Stimulated activated CD8-positive, alpha-beta memory T cell treated with anti-CD3 and anti-CD28 coated beads, Interleukin-7, amount 100 ng/mL, for 1 hour (primary cell): ENCODE results near the gene VPS33B.
"Not testable (repeated sequence)": the region's sequence is repeated elsewhere in the genome, so short reads cannot be mapped to it uniquely, and the experiment has no call there.

Experiments
- DNase-seq, 2 donors: peaks; one replicate each; pipeline ENCODE4 v3.0.0-alpha.2; 2020; ENCODE audit warnings: low read depth in 2 of 2

The VPS33B gene

DNA sequence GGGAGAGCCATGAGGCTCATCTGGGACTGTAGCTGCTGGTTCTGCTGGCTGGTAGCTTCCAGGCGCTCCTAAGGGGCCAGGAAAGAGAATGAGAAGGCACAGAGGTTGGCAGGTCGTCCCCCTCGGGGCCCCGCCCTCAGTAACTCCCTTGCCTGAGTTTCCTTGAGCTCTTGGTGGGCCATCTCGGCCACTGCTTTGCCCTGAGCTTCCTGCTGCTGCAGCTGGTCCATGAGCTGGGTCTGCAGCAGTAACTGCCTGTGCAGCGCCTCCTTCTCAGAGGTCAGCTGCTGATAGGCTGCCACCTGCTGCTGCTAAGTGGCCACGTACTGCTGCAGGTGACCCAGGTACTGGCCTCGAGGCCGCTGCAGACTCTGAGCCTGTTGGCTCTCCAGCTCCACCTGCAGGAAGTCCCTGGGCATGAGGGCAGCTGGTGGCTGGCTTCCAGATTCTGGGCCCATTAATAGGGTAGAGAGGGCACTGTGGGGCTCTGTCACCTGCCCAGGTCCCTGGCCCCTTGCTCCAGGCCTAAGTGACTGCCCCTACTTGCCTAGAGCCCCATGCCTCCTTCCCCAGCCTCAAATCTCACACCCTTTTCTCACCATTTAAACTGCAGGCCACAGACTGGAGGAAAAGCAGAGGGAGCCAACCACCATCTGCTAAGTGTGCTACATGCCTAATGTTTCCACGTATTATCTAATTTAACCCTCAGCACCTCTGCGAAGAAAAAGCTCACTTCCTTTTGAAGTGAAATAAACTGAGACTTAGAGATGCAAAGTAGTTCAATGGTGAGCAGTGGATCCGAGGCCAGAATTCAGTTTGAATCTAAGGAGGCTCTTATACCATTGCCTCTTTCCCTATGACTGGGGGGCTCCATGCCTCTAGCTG lies 10.8 kb upstream of the VPS33B start:
- peak in 1 of 2 donors; percentile 25 for DNase-seq

DNA sequence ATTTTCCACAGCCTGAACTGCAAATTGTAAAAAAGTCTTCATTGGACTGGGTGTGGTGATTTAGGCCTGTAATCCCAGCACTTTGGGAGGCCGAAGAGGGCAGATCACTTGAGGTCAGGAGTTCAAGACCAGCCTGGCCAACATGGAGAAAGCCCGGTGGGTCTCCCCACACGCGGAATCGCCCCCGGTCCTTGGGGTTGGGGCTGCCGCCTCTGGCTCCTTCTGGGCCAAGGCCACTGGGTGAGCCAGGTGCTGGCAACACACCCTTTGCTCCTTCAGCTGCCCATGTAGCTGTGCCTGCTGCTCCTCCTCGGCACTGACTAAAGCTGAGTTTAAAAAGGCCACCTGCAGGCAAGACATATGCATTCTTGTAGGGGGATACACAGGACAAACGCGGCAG lies 9.4 kb upstream of the VPS33B start:
- no peak for DNase-seq

DNA sequence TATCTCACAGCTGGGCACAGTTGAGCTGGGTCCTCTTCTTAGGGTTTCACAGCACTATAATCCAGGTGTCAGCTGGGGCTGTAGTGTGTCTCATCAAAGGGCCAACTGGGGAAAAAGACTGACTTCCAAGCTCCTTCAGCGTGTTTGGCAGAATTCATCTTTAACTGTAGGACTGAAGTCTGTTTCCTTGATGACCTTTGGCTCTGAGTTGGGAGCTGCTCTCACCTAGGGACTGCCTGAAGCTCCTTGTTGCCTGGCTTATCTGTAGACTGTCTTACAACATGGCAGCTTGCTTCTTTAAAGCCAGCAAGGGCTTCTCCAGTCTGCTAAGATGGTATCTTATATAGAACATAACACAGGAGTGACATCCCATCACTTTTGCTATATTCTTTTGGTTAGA lies 5.3 kb upstream of the VPS33B start:
- no peak for DNase-seq

DNA sequence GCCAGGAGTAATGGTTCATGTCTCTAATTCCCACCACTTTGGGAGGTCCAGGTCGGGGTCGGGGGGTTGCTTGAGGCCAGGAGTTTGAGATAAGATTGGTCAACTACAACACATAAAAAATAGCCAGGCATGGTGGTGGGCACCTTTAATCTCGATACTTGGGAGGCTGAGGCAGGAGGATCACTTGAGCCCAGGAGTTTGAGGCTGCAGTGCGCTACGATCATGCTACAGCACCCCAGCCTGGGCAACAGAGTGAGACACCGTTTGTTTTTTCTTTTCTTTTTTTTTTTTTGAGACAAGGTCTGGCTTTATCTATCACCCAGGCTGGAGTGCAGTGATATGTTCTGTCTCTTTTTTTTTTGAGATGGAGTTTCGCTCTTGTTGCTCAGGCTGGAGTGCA lies 1.3 kb upstream of the VPS33B start:
- DNase-seq: no peak

DNA sequence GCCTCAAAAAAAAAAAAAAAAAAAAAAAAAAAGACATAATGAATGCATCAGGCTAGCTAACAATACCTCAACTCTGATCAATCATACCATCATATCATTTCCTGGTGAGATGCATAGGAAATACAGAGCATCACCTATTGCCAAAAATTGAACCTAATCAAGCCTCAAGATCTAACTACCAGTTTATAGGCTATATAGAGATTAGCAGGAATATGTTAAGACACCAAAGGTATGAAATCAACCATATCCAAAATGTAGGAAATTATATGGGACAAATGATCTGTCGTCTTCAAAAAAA lies 387 bp upstream of the VPS33B start:
- DNase-seq: no peak

DNA sequence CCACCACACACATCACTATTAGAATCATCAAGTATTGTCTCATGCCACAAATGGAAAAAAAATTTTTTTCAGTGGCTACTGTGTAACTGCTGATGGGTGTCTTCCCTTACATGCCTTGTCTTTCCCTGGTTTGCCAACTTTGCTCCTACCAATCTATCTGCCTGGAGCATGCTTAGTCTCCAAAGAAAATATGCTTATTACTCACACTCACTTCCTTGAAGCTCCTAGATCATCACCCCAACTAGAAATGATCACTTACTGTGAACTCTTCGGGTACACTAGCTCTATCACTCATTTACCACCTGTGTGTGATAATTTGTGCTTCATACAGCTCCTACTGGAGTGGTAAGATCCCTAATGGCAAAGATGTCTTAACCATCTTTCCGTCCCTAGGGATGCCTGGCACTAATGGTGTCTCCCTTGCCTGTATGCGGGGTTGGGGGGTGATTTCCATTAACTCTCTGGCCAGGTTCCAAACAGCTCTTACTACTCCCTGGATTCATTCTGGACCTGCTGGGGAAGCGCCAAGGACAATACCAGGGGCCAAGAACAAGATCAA lies 799 bp downstream of the VPS33B start:
- no peak for DNase-seq

DNA sequence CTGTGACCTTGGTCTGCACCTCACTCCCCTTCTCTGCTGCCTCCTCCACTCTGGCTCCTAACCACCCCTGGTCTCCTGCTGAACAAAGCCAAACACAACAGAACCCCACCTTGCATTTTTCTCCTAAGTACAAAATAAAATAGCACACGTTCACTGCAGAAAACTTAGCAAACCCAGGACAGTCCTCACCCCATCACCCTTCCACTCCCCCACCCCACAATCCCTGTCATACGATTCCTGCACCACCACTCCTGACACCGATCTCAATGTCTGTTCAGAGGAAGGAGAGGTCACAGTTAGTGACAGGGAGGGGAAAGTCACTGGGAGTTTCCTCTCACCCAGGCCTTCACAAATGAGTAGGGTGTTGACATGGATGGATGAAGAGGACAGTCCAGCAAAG lies 4.2 kb downstream of the VPS33B start:
- DNase-seq: no peak

DNA sequence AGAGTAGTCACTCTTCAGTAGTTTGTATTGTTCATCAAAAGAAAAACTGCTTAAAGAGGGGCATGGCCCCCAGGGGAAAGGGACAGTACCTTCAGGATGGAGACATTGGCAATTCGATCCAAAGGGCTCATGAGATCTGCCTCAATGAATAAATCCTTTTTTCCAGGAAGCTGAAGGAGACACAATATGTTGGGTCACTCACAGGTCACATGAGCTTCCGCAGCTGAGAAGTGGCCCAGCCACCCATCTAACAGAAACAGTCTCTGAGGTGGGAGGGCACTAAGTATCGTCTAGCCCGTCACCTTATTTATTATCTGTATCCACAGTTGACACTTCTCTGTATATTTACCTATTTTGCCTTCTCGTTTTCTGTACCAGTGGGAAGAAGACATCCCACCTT lies 4.7 kb downstream of the VPS33B start:
- no peak for DNase-seq

DNA sequence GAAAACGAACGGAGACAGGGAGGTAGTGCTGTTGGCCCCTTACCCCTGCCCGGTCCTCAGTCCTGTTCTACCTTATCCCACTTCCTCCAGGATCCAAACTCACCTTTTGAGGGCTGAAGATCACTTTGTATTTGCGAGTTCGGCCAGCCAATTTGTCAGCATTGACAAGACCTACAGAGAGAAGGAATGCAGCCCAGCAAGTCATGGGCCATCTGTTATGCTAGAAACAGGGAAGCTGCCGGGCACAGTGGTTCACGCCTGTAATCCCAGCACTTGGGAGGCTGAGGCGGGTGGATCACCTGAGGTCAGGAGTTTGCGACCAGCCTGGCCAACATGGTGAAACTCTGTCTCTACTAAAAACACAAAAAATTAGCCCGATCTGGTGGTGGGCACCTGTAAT lies 8.7 kb downstream of the VPS33B start:
- not testable (repeated sequence) for DNase-seq

DNA sequence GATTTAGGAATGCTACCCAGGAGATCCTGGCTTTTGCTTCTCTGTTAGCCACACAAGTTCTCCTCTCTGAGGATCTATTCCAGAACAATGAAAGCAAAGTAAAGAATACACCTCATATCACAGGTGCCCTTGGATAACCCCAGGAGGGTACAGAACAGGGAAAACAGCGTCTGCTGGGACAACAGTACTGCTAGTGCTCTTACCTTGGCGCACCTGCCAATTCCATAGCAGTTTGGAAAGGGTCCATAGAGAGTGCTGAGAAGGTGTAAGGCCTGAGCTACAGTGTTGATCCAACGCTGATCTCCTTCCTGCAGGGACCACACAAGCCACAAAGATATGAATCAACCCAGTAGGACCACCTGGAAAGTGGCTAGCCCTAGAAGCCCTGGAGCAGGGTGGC lies 15.1 kb downstream of the VPS33B start:
- no peak for DNase-seq

DNA sequence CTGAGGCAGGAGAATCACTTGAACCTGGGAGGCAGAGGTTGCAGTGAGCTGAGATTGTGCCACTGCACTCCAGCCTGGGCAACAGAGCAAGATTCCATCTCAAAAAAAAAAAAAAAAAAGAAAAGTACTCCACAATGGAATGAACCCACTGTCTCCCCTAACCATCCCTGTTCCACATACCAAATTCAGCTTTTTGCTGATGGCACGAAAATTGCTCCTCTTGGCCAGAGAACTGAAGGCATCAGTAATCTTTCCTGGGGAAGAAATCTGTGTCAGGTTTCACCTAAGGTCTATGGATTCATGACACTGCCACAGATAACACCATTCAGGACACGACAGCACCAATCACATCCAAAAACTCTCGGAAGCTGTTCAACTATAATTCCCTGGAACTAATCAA lies 21.2 kb downstream of the VPS33B start:
- DNase-seq: no peak

DNA sequence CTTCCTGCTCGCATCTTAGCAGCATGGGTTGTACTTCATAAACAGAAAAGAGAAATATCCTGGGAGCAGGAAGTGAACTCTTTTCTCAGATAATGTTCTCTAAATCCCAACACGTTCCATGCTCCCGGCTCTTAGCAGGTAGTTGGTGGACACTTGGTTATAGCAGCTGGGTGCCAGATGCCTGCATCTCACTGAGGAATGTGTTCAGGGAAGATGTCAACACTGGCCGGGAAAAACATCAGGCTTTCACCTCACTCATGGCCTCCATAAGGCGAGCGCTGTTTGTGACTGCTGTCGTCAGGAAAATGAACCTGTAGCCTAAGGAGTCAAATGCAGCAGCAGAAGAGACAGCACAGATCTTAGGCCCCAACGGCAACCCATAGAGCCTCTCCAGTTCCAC lies 23.7 kb downstream of the VPS33B start:
- no peak for DNase-seq

DNA sequence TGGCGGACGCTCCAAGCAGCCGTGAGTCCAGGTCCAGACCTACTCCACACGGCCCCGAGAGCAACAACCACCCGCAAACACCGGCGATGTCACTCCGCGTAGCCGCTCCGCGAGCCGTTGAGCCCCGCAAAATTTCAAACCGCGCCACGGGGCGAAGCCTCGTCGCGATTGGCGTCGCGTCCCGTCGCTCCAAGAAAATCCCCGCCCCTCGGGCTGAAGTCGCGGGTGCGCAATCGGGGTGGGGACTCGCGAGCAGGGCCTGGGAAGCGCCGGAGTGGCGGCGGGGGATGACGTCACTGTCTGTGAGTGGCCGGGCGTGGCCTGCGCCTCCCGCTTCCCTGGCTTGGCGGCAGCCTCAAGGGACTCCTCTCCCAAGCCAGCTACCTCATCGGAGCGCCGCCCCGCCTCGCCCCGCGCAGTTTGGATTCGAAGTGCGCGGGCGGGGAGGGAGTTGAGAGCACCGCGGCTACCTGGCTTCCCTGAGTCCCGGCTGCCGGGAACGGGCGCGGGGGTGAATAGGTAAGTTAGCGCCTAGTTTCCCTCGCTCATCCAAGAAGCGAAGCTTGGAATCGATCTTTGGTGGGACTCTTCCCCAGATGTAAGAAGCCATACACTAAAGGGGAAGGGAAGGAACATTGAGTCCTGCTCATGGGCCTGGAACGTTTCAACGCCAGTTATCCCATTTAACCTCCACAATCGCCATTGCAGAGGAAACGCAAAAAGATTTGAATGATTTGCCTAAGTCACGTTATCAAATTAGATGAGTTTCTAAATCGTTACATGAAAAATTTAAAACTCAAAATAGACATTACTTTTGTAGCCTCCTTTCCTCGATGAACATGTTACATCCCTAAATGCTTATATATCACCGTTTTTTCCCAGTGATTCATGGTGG lies 27.7 kb downstream of the VPS33B start, which contains the start of gene PRC1:
TSS of gene PRC1 (minus strand) at position 119 of the 895 bp plus-strand sequence. CDS start at position 1, 118 bp downstream.
- peak; percentile 93 to 96 for DNase-seq

DNA sequence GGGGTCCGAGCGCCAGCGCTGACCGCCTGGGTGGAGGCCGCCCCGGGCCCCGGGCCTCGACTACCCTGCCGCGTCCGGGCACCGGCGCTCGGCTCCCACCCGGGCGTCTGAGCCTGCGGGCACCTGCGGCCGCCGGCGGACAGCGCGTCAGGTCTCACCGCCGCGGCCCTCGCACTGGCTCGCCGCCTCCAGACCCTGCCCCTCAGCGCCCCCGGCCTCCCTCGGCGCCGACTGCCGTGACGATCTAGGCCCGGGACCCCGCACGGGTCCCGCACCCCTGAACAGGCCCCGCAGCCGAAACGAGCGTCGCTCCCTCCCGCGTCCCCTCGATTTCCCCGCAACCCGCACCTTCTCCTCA lies 28.4 kb downstream of the VPS33B start:
- no peak for DNase-seq

DNA sequence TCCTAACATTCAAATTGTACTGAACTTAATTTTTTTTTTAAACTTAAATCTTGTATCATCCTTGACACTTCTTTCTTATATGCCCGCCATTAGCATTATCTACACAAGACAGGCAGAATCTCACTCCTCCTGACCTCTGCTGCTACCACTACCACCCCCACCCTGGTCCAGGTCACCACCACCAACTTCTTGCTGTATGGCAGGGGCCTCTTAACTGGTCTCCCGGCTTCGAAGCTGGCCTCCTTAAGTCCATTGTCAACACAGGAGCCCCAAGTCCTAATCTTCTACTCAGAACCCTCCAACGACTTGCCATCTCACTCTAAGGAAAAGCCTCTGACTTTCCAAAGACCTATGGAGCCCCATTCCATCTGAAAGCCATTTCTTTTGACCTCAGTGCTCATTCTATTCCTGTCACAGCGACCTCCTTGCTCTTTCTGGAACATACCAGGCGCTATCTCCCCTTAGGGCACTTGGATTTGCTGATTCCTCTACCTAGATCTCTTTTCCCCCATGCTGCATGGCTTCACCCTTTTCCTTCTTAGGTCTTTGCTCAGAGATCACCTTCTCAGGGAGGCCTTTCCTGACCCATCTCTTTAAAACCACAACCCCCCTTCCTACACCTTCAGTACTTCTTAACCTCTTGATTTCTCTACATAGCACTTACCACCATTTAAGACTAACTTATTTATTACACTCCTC lies 30.7 kb downstream of the VPS33B start:
- DNase-seq: no peak

DNA sequence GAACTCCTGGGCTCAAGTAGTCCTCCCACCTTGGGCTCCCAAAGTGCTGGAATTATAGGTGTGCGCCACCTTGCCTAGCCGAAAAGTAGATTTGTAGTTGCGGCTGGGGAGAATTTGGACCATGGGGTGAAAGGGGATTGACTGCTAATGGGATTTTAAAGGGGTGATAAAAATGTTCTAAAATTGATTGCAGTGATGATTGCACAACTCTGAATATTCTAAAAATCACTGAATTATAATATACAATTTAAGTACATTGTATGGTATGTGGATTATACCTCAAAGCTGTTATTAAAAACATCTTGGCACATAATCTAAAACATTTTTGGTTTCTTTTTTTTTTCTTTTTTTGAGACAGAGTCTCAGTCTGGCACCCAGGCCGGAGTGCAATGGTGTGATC lies 31.9 kb downstream of the VPS33B start:
- DNase-seq: no peak

DNA sequence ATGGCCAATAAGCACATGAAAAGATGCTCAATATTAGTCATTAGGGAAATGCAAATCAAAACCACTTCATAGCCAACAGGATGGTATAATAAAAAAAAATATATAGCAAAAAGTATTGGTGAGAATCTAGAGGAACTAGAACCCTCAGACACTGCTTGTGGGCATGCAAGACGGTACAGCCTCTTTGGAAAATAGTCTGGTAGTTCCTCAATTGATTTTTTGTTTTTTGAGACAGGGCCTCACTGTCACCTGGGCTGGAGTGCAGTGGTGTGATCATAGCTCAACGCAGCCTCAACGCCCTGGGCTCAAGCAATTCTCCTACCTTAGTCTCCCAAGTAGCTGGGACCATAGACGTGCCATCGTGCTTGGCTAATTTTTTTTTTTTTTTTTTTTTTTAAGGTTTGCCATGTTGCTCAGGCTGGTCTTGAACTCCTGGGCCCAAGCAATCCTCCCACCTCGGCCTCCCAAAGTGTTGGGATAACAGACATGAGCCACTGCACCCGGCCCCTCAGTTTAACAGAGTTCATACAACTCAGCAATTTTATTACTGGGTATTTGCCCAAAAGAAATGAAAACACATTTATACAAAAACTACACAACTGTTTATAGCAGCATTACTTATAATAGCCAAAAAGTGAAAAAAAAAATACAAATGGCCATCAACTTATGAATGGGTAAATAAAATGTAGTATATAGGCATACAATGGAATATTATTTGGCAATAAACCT lies 33.2 kb downstream of the VPS33B start:
- DNase-seq: no peak

DNA sequence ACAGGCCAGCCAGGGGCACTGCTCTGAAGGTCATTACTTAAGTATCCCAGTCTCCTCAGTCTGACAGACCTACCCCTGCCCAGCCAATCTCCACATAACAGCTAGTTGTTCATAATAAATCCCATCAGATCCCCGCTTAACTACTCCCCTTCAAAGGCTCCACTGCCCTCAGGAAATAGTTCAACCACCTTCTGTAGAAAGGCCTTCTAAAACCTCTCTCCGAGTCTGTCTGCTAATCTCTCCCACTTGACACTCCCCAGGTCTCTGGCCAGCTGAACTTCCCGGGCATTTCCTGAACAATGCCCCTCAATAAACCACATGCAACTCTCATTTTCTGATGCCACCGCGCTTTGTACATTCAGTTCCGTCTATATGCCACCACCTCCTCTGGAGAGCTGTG lies 34.1 kb downstream of the VPS33B start:
- DNase-seq: no peak

DNA sequence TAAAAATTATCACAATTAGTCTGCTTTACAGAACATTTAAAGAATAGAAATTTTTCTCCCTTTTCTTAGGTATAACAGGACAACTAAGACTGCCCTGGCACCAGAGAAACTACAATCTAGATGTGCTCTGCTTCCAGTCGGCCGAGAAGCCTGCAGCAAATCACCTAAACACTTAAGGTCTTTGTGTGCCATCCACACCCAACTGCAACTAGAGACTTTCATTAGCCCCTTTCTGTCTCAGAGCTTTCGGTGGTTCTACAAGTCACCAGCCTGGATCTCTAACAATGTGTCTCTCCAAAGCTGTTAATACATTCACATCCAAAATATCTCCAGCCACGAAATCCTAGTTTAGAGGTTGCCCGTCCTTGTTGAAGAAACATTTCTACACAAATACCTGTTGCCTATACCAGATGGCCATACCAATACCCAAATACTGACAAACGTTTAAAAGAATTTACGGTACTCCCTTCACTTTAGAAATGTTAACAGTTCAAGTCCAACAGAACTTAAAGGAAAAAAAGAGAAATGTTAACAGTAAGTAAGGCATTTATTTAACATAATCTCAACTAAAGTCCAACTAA lies 34.7 kb downstream of the VPS33B start:
- DNase-seq: no peak

DNA sequence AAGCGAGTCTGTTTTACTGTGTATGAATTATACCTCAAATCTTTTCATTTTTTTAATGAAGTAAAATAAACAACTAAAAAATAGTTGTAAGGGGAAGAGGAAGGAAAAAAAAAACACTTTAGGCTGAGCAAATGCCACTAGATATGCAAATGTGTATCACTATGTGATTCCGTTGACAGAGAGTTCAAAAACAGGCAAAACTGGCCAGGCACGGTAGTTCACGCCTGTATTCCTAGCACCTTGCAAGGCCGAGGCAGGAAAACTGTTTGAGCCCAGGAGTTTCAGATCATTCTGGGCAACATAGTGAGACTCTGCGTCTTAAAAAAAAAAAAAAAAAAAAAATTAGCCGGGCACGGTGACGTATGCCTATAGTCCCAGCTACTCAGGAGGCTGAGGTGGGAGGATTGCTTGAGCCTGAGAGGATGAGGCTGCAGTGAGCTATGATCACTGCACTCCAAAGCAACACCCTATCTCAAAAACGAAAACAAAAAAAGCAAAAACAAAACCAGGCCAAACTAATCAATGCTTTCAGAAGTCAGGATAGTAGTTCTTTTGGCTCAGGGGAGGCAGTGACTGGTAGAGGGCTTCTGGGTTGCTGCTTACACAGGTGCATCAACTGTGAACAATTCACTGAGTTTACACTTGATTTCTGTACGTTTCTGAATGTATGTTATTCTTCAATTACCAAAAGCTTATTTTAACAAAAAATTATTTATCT lies 35.4 kb downstream of the VPS33B start:
- DNase-seq: no peak
